Stromal cell of bone marrow (primary cell): ENCODE data around the gene SRPK1.

Experiments
- DNase-seq: peaks from one replicate; pipeline ENCODE4 v3.0.0-alpha.2; 2012; ENCODE audit warnings: low read depth

The SRPK1 gene

GRCh38 chr6:35898003-35898402, 22.9 kb downstream of the SRPK1 start:
- no peak for DNase-seq

- DNase-seq, result no peak
These were observed 23.4 kb downstream of the SRPK1 start for GRCh38 chr6:35897486-35897885.

- DNase-seq, result no peak
These were observed 23.9 kb downstream of the SRPK1 start for GRCh38 chr6:35897036-35897435.

GRCh38 chr6:35896228-35896627, 24.7 kb downstream of the SRPK1 start:
- DNase-seq, result no peak

- no peak for DNase-seq
These were observed 25.3 kb downstream of the SRPK1 start for GRCh38 chr6:35895560-35895959.

GRCh38 chr6:35894776-35895175, 26.1 kb downstream of the SRPK1 start:
- no peak for DNase-seq

GRCh38 chr6:35893246-35893645, 27.7 kb downstream of the SRPK1 start:
- DNase-seq, result no peak

GRCh38 chr6:35892482-35892881, 28.4 kb downstream of the SRPK1 start:
- DNase-seq, result no peak

- no peak for DNase-seq
These were observed 41.7 kb downstream of the SRPK1 start for GRCh38 chr6:35879151-35879550.

- no peak for DNase-seq
These were observed 44.0 kb downstream of the SRPK1 start for GRCh38 chr6:35876902-35877301.

GRCh38 chr6:35874730-35875129, 46.2 kb downstream of the SRPK1 start:
- DNase-seq, result no peak

- DNase-seq, result no peak
These were observed 61.5 kb downstream of the SRPK1 start for GRCh38 chr6:35859367-35859766.

GRCh38 chr6:35857853-35858252, 63.0 kb downstream of the SRPK1 start:
- DNase-seq, result no peak

- DNase-seq, result no peak
These were observed 64.6 kb downstream of the SRPK1 start for GRCh38 chr6:35856250-35856649.

GRCh38 chr6:35852994-35853393, 67.9 kb downstream of the SRPK1 start:
- DNase-seq, result no peak

- no peak for DNase-seq
These were observed 70.7 kb downstream of the SRPK1 start for GRCh38 chr6:35850208-35850607.

- no peak for DNase-seq
These were observed 76.6 kb downstream of the SRPK1 start for GRCh38 chr6:35844290-35844689.

- DNase-seq, result no peak
These were observed 78.5 kb downstream of the SRPK1 start for GRCh38 chr6:35842381-35842780.

GRCh38 chr6:35839019-35839418, 81.9 kb downstream of the SRPK1 start:
- no peak for DNase-seq

- no peak for DNase-seq
These were observed 87.4 kb downstream of the SRPK1 start for GRCh38 chr6:35833536-35833935.

- DNase-seq, result no peak
These were observed 89.5 kb downstream of the SRPK1 start for GRCh38 chr6:35831257-35832007.

GRCh38 chr6:35829306-35829705, 91.6 kb downstream of the SRPK1 start:
- DNase-seq, result no peak

- DNase-seq, result no peak
These were observed 96.2 kb downstream of the SRPK1 start for GRCh38 chr6:35824552-35825192.

GRCh38 chr6:35823601-35824000, 97.3 kb downstream of the SRPK1 start:
- DNase-seq, result no peak
